Suprapubic skin (tissue), 4 donors: ENCODE measurements around the gene C1orf50. TPM values are rescaled to one million over a fixed set of nuclear protein-coding genes. Genes with fewer than 3 reads are reported as not detected.

ENCODE experiments used
- DNase-seq, 2 donors: peaks; one replicate each; pipeline ENCODE4 v3.0.0-alpha.2; 2019; ENCODE audit warnings: low spot score in 2 of 2
- H3K27ac ChIP-seq: fragments of 200-600 bp; sonication (generic); one replicate; pipeline ENCODE4 v1.5.1; 2019
- H3K27me3 ChIP-seq: fragments of 200-600 bp; sonication (generic); one replicate; pipeline ENCODE4 v1.5.1; 2019
- H3K36me3 ChIP-seq: fragments of 200-600 bp; sonication (generic); one replicate; pipeline ENCODE4 v1.5.1; 2019
- H3K4me1 ChIP-seq: fragments of 200-600 bp; sonication (generic); one replicate; pipeline ENCODE4 v1.5.1; 2019
- H3K4me3 ChIP-seq: fragments of 200-600 bp; sonication (generic); one replicate; pipeline ENCODE4 v1.5.1; 2019; ENCODE audit warnings: mild to moderate bottlenecking
- H3K9me3 ChIP-seq: fragments of 200-600 bp; sonication (generic); one replicate; pipeline ENCODE4 v1.5.1; 2019
- EP300 ChIP-seq: sonication (generic); formaldehyde crosslinking; IDR thresholded peaks from one replicate; pipeline ENCODE4 v1.6.1; 2017; ENCODE audit warnings: antibody characterized with exemption
- POLR2A ChIP-seq, 2 donors: fragments of 450-650 bp; IDR thresholded peaks; one replicate each; pipeline ENCODE4 v1.6.1; 2017; ENCODE audit warnings: antibody characterized with exemption in 2 of 2, mild to moderate bottlenecking in 2 of 2, moderate library complexity in 2 of 2
- POLR2AphosphoS5 ChIP-seq, 3 donors: sonication (generic); formaldehyde crosslinking; IDR thresholded peaks; one replicate each; pipeline ENCODE4 v1.6.1; 2017; ENCODE audit warnings: antibody characterized with exemption in 3 of 3
- WGBS: methylation state at CpG from one replicate; pipeline ENCODE4 v1.1.5; 2018; 5-methylcytosine and 5-hydroxymethylcytosine counted together
- total RNA-seq, 4 donors: library from RNA; depleted of rRNA; stranded (reverse); fragments of >200 nt; gene quantifications; one replicate each; pipeline ENCODE4 v1.1.0, GENCODE V29; 2016
- TF ChIP-seq, protein P1 (sequence below), 2 donors: fragments of 200-600 bp in 1 of 2; fragments of 450-650 bp in 1 of 2; sonication (generic) in 1 of 2; IDR thresholded peaks; one replicate each; pipeline ENCODE4 v1.5.1; 2016 to 2019; ENCODE audit warnings: antibody characterized with exemption in 2 of 2, mild to moderate bottlenecking in 1 of 2, moderate library complexity in 1 of 2

The C1orf50 gene
- total RNA-seq, 4 donors from 2014 or later: 2.2 to 7.6 (median 3.1) TPM

DNA sequence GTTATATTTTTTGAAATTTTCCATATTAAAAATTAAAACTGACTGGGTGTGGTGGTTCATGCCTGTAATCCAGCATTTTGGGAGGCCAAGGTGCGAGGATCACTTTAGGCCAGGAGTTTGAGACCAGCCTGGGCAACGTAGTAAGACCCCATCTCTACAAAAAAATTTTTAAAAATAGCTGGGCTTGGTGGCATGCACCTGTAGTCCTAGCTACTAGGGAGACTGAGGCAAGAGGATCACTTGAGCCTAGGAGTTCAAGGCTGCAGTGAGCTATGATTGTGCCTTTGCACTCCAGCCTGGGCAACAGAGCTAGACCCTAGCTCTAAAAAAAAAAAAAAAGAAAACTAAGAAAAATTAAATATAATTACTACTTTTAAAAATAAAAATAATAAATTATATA lies 54.6 kb downstream of the C1orf50 start:
- Histone ChIP-seq H3K4me3 (no peak overlapping the region), H3K27me3 (no peaks in the 10 kb centered on the region), H3K9me3 (no peaks in the 10 kb centered on the region), H3K4me1 (peaks cover 16% of the 10 kb centered on the region), H3K36me3 (no peaks in the 10 kb centered on the region), H3K27ac (no peak overlapping the region)
- no peak for DNase-seq
- WGBS: 100% methylated on average over 2 of the region's 2 CpGs
- TF ChIP-seq EP300: no peak
- TF ChIP-seq, protein P1, sequence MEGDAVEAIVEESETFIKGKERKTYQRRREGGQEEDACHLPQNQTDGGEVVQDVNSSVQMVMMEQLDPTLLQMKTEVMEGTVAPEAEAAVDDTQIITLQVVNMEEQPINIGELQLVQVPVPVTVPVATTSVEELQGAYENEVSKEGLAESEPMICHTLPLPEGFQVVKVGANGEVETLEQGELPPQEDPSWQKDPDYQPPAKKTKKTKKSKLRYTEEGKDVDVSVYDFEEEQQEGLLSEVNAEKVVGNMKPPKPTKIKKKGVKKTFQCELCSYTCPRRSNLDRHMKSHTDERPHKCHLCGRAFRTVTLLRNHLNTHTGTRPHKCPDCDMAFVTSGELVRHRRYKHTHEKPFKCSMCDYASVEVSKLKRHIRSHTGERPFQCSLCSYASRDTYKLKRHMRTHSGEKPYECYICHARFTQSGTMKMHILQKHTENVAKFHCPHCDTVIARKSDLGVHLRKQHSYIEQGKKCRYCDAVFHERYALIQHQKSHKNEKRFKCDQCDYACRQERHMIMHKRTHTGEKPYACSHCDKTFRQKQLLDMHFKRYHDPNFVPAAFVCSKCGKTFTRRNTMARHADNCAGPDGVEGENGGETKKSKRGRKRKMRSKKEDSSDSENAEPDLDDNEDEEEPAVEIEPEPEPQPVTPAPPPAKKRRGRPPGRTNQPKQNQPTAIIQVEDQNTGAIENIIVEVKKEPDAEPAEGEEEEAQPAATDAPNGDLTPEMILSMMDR (IDR thresholded peaks at IDR 0.05): no peak

DNA sequence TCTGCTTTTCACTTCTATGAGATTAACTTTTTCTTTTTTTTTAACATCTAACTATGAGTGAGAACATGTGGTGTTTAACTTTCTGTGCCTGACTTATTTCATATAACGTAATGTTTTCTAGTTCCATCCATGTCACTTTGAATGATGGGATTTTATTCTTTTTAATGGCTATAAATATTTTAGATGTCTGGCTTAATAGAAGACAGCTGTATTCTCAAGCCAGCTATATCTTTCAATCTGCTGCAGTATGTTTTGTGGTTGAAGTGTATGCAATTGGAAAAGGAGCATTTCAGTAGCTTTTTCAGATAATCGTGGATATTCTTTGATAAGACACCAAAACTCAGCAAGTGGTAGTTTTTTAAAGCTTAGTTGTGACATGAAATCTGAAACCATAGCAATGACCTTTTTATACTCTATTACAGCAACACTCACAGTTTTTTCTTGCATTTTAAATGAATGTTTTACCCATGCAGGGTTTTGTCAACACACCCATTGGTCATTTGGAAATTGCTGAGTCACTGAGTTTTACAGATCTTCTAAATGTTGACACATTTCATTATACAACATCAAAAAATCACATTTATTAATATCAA lies 55.8 kb downstream of the C1orf50 start:
- 45% methylated on average over 2 of the region's 2 CpGs for WGBS
- no peak for DNase-seq
- H3K4me3 ChIP-seq: no peak overlapping the region
- H3K36me3 ChIP-seq: no peaks in the 10 kb centered on the region
- TF ChIP-seq EP300: no peak
- H3K27me3 ChIP-seq: no peaks in the 10 kb centered on the region
- H3K4me1 ChIP-seq: peaks cover 10% of the 10 kb centered on the region
- no peaks in the 10 kb centered on the region for H3K9me3 ChIP-seq
- H3K27ac ChIP-seq: no peak overlapping the region

DNA sequence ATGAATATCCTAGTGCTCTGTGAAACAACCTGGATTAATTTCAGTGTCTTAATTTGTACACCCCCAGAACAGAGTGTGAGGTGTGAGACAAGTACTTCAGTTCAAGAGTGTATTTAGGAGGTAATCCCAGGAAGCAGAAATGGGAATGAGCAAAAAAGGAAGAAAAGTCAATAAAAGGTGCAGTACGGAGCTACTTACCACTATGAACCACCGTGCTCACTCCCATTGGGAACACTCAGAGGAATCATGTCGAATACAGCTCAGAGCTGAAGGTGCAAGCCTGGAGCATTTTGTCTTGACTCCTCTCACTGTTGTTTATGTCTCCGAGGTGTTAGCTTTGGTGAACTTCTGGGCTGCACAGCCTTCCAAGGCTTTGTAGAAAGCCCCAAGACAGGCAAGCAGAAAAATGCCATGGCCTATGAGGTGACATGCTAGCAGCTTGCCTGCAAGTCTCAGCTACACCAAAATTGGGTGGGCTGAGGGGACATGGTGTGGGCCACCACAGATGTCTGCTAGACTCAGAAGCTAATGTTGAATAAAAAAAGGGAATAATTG lies 57.5 kb downstream of the C1orf50 start:
- TF ChIP-seq, protein P1 (IDR thresholded peaks at IDR 0.05): no peak
- TF ChIP-seq POLR2A (IDR thresholded peaks at IDR 0.05) (no peak), POLR2AphosphoS5 (IDR thresholded peaks at IDR 0.05) (no peak)
- H3K4me3 ChIP-seq: no peak overlapping the region
- 97% methylated on average over 4 of the region's 4 CpGs for WGBS
- H3K27ac ChIP-seq: no peak overlapping the region
- peaks cover 9% of the 10 kb centered on the region for H3K4me1 ChIP-seq
- H3K36me3 ChIP-seq: peaks cover 2% of the 10 kb centered on the region
- H3K9me3 ChIP-seq: no peaks in the 10 kb centered on the region
- DNase-seq: no peak
- no peaks in the 10 kb centered on the region for H3K27me3 ChIP-seq

DNA sequence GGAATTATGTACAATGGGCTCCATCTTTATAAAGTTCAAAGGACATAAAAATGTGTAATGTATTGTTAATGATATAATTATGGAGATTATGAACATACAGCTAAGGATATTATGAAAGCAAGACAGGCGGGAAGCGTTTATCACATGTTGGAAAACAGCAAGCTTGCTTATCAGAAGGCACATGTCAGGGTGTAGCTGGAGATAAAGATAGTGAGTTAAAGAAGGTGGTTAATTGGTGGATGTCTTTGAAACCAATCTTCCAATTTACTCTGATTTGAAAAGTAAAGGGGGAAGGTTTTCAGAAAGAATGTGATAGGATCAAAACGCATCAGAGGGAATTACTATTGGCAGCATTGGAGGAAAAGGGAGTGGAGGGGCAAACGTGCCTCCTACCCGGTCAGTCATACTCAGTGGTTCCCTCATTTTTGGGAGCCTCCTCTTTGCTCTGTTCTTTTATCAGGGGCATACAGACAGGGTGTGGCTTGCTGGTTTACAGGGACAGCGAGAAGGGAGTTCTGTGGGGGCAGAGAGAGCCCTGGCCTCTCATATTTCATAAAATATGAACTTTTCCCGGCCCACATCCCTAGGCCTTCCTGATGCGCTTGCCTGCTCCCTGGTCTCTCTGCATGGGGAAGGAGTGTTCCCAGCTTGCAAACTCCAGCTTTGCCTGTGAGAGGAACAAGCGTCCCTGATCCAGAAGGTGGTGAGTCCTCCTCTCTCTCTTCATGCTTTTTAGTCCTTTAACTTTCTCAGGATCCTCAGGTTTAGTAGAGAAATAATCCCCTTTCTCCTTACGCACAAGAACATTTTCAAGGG lies 58.2 kb downstream of the C1orf50 start:
- no peak overlapping the region for H3K27ac ChIP-seq
- no peaks in the 10 kb centered on the region for H3K9me3 ChIP-seq
- H3K4me3 ChIP-seq: no peak overlapping the region
- WGBS: 81% methylated on average over 10 of the region's 10 CpGs
- H3K4me1 ChIP-seq: peaks cover 9% of the 10 kb centered on the region
- TF ChIP-seq POLR2AphosphoS5 (IDR thresholded peaks at IDR 0.05): no peak
- TF ChIP-seq, protein P1 (IDR thresholded peaks at IDR 0.05): no peak
- TF ChIP-seq POLR2A (IDR thresholded peaks at IDR 0.05): no peak
- TF ChIP-seq EP300: no peak
- DNase-seq: no peak
- H3K36me3 ChIP-seq: peaks cover 9% of the 10 kb centered on the region
- no peaks in the 10 kb centered on the region for H3K27me3 ChIP-seq

Other genes with a start within 250 kb of the C1orf50 start
- 10 to 100 TPM; 28.6 to 34.4 (median 29.9) TPM for gene PPIH, start 108.8 kb upstream of the C1orf50 start, total RNA-seq
- gene YBX1, start 84.8 kb upstream of the C1orf50 start, total RNA-seq: 100 to 1,000 TPM; 327 to 396 (median 357) TPM
- gene CLDN19, start 27.0 kb upstream of the C1orf50 start, total RNA-seq: under 1 TPM in 3 of 4 donors, not detected in 1; 0.38 to 0.98 (median 0.44) TPM
- gene P3H1, start 221 bp upstream of the C1orf50 start, total RNA-seq: 10 to 100 TPM; 12.5 to 19.8 (median 16.1) TPM
- gene TMEM269, start 17.7 kb downstream of the C1orf50 start, total RNA-seq: under 1 TPM in 3 of 4 donors, not detected in 1; 0.11 to 0.17 (median 0.16) TPM
- gene ERMAP, start 49.9 kb downstream of the C1orf50 start, total RNA-seq: 10 to 100 TPM in 3 of 4 donors, 1 to 10 TPM in 1; 8.9 to 26.2 (median 14.1) TPM
- gene SVBP, start 50.1 kb downstream of the C1orf50 start, total RNA-seq: 10 to 100 TPM in 3 of 4 donors, 1 to 10 TPM in 1; 6.8 to 21.8 (median 13.9) TPM
- 10 to 100 TPM in 3 of 4 donors, 1 to 10 TPM in 1; 6.5 to 15.4 (median 12.1) TPM for gene ZNF691, start 79.4 kb downstream of the C1orf50 start, total RNA-seq
- gene SLC2A1, start 191.6 kb downstream of the C1orf50 start, total RNA-seq: 1,000 to 10,000 TPM in 1 of 4 donors, 100 to 1,000 TPM in 3; 466 to 1,239 (median 686) TPM